ENCODE results near the gene BCAP31. TPM values are rescaled to one million over a fixed set of nuclear protein-coding genes. Genes with fewer than 3 reads are reported as not detected.

BCAP31 gene
- total and polyA plus RNA-seq, 11 donors: 59.9 to 162 (median 102) TPM

DNA sequence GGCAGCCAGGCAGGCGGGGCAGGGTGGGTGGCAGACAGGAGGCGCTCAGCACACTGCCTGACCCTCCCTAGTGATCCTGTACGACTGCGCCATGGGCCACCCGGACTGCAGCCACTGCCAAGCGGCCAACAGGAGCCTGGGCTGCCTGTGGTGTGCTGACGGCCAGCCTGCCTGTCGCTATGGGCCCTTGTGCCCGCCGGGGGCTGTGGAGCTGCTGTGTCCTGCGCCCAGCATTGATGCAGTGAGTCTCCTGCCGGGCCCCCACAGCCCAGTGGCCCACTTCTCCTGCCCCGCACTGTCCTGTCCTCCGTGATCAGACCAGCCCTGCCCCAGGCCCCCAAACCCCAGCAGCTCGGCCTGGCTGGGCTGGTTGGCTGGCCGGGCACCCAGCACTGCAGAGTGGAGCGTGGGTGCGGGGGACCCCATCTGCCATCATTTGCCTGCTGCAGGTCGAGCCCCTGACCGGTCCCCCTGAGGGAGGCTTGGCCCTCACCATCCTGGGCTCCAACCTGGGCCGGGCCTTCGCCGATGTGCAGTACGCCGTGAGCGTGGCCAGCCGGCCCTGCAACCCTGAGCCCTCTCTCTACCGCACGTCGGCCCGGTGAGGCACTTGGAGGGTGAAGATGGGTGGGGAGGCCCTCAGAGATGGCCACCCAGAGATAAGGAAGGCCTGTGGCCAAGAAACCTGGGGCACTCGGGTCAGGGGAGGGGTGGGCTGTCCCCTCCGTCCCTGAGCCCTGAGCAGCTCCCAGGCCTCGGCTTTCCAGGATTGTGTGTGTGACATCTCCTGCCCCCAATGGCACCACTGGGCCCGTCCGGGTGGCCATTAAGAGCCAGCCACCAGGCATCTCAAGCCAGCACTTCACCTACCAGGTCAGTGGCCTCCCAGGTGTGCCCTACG lies 47.5 kb upstream of the BCAP31 start:
- no peak overlapping the region for H3K4me3 ChIP-seq
- H3K36me3 ChIP-seq: no peaks in the 10 kb centered on the region
- no peak overlapping the region for H3K27ac ChIP-seq
- intact Hi-C loops (cut with DNase I): no loop called here
- H3K4me1 ChIP-seq: no peaks in the 10 kb centered on the region
- TF ChIP-seq, protein P1, sequence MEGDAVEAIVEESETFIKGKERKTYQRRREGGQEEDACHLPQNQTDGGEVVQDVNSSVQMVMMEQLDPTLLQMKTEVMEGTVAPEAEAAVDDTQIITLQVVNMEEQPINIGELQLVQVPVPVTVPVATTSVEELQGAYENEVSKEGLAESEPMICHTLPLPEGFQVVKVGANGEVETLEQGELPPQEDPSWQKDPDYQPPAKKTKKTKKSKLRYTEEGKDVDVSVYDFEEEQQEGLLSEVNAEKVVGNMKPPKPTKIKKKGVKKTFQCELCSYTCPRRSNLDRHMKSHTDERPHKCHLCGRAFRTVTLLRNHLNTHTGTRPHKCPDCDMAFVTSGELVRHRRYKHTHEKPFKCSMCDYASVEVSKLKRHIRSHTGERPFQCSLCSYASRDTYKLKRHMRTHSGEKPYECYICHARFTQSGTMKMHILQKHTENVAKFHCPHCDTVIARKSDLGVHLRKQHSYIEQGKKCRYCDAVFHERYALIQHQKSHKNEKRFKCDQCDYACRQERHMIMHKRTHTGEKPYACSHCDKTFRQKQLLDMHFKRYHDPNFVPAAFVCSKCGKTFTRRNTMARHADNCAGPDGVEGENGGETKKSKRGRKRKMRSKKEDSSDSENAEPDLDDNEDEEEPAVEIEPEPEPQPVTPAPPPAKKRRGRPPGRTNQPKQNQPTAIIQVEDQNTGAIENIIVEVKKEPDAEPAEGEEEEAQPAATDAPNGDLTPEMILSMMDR (IDR thresholded peaks at IDR 0.05): no peak
- no peak for TF ChIP-seq POLR2A (IDR thresholded peaks at IDR 0.05)
- H3K27me3 ChIP-seq: no peaks in the 10 kb centered on the region
- no peaks in the 10 kb centered on the region for H3K9me3 ChIP-seq
- no peak for ATAC-seq
- peak in 1 of 5 donors; percentile 13 for DNase-seq
- 80 to 95% (median 88%) methylated on average over 19 to 37 of the region's 37 CpGs for WGBS, 4 donors

DNA sequence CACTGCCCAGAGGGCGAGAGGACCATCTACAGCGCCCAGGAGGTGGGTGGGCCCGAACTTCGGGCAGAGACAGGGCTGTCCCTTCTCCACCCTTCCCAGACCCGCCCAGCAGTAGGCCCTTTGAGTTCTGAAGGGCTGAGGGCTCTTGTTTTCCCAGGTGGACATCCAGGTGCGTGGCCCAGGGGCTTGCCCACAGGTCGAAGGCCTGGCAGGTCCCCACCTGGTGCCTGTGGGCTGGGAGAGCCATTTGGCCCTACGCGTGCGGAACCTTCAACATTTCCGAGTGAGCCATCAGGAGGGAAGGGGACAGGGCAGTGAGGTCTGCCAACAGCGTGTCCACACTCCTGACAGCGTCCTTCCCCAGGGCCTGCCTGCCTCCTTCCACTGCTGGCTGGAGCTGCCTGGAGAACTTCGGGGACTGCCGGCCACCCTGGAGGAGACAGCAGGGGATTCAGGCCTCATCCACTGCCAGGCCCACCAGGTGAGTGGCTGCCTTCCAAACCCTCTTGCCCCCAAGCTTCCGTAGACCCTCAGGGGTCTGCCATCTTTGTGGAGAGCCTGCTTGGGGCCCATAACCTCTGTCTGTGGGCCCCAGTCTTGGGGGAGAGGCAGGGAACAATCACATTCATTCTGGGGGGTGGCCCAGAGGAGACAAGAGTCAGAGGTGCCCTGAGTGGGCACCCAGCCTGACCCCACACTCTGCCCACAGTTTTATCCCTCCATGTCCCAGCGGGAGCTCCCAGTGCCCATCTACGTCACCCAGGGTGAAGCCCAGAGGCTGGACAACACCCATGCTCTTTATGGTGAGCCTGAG lies 46.6 kb upstream of the BCAP31 start:
- Histone ChIP-seq H3K27ac (no peak overlapping the region), H3K36me3 (no peaks in the 10 kb centered on the region), H3K4me1 (peaks cover 0 to 7% (median 0%) of the 10 kb centered on the region in 12 donors), H3K4me3 (no peak overlapping the region), H3K27me3 (no peaks in the 10 kb centered on the region), H3K9me3 (no peaks in the 10 kb centered on the region)
- intact Hi-C loops (cut with DNase I): no loop called here
- ATAC-seq (no peak), DNase-seq (peak in 1 of 5 donors; percentile 7)
- no peak for TF ChIP-seq POLR2A (IDR thresholded peaks at IDR 0.05)
- TF ChIP-seq, protein P1 (IDR thresholded peaks at IDR 0.05): no peak
- whole genome bisulfite sequencing, 4 donors: 77 to 95% (median 86%) methylated on average over 7 to 18 of the region's 18 CpGs

DNA sequence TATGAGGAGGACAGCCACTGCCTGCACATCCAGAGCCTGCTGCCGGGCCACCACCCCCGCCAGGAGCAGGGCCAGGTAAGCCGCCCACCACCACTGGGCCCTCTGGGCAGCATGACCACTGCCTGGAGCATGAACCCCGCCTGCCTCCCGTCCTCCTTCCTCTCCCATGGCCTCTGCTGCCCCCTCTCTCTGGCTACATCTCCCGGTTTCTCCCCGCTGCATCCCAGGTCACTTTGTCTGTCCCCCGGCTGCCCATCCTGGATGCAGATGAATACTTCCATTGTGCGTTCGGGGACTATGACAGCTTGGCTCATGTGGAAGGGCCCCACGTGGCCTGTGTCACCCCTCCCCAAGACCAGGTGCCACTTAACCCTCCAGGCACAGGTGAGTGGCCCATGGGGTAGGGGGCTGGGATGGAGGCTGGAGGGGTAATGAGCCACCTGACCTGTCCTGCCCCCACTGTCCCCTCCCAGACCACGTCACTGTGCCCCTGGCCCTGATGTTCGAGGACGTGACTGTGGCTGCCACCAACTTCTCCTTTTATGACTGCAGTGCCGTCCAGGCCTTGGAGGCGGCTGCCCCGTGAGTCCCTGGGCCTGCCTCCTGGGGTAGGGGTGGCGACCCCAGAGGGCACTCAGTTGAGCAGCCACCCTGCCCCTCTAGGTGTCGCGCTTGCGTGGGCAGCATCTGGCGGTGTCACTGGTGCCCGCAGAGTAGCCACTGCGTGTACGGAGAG lies 45.8 kb upstream of the BCAP31 start:
- intact Hi-C loops (cut with DNase I): no loop called here
- 85 to 92% (median 87%) methylated on average over 18 to 25 of the region's 25 CpGs for WGBS, 4 donors

More for the DNA sequence above, 45.8 kb upstream of the BCAP31 start:
- DNase-seq: peak in 2 of 5 donors; percentile 13 to 19
- Histone ChIP-seq H3K9me3 (no peaks in the 10 kb centered on the region), H3K36me3 (no peaks in the 10 kb centered on the region), H3K4me1 (peaks cover 0 to 15% (median 3%) of the 10 kb centered on the region in 12 donors), H3K27ac (no peak overlapping the region), H3K27me3 (no peaks in the 10 kb centered on the region), H3K4me3 (no peak overlapping the region)
- ATAC-seq: no peak
- no peak for TF ChIP-seq POLR2A (IDR thresholded peaks at IDR 0.05)
- TF ChIP-seq, protein P1 (IDR thresholded peaks at IDR 0.05): no peak

All from heart left ventricle (tissue), 16 donors.